B cell (primary cell): ENCODE results near the gene KAT7. TPM values are rescaled to one million over a fixed set of nuclear protein-coding genes. Genes with fewer than 3 reads are reported as not detected.

Experiments used
- ATAC-seq: fragments of 200-7000 bp; cut with Tn5 transposase; one replicate; pipeline ENCODE4 v1.10.0; 2021; ENCODE audit warnings: low read depth, mild to moderate bottlenecking, moderate number of reproducible peaks, moderate library complexity
- CTCF ChIA-PET: fragments of 350-600 bp; sonication (Branson Sonifier 250); formaldehyde crosslinking; loops from one replicate; lab custom pipeline; 2021; ENCODE audit warnings: antibody characterized with exemption, inconsistent platforms; lab: Charles Lee
- POLR2A ChIA-PET: fragments of 350-600 bp; sonication (Branson Sonifier 250); formaldehyde crosslinking; loops from one replicate; lab custom pipeline; 2021; ENCODE audit warnings: antibody characterized with exemption; lab: Charles Lee
- DNase-seq: peaks from one replicate; pipeline ENCODE4 v3.0.0; 2013
- H2AFZ ChIP-seq: 2 replicates; pipeline ENCODE4 v1.6.1; 2012; ENCODE audit warnings: mild to moderate bottlenecking, low read depth, low read length; ENCODE audit not compliant: insufficient read depth, poor library complexity, severe bottlenecking
- H3K27ac ChIP-seq, 2 donors: 1 replicate in 1 of 2; 2 replicates in 1 of 2; pipeline ENCODE4 v1.5.1; 2012 to 2013; ENCODE audit warnings: low read length in 2 of 2, mild to moderate bottlenecking in 2 of 2, moderate library complexity in 1 of 2
- H3K27me3 ChIP-seq, 4 experiments: fragments of 200-600 bp in 1 of 4; sonication (generic) in 1 of 4; replicated peaks in 1 of 4; 1 replicate in 2 of 4; 2 replicates in 2 of 4; pipeline versions ENCODE4 v1.6.1 to v1.7.0; 2013 to 2016; ENCODE audit warnings: low read length in 3 of 4, mild to moderate bottlenecking in 2 of 4, mixed read lengths in 1 of 4, moderate library complexity in 1 of 4; ENCODE audit not compliant: insufficient read depth in 4 of 4, control insufficient read depth in 3 of 4; ENCODE audit errors: control extremely low read depth in 1 of 4
- H3K36me3 ChIP-seq, 2 experiments: replicated peaks in 1 of 2; 1 replicate in 1 of 2; 2 replicates in 1 of 2; pipeline versions ENCODE4 v1.6.1 to v1.7.1; 2013; ENCODE audit warnings: low read length in 1 of 2; ENCODE audit not compliant: insufficient read depth in 2 of 2, control insufficient read depth in 1 of 2; ENCODE audit errors: control extremely low read depth in 1 of 2, extremely low read depth in 1 of 2
- H3K4me1 ChIP-seq, 2 donors: fragments of 200-600 bp in 1 of 2; sonication (generic) in 1 of 2; 1 replicate in 1 of 2; 2 replicates in 1 of 2; pipeline versions ENCODE4 v1.5.1 to v1.6.1; 2013 to 2017; ENCODE audit warnings: low read length in 2 of 2; ENCODE audit not compliant: control insufficient read depth in 2 of 2, insufficient read depth in 2 of 2
- H3K4me2 ChIP-seq: replicated peaks from 2 replicates; pipeline ENCODE3; 2012; ENCODE audit warnings: mild to moderate bottlenecking, low read depth, low read length; ENCODE audit not compliant: poor library complexity, severe bottlenecking
- H3K4me3 ChIP-seq, 5 experiments: fragments of 200-600 bp in 1 of 5; sonication (generic) in 1 of 5; 1 replicate in 3 of 5; 2 replicates in 2 of 5; pipeline versions ENCODE4 v1.5.1 to v1.7.0; 2011 to 2016; ENCODE audit warnings: low read length in 4 of 5, mild to moderate bottlenecking in 4 of 5, low read depth in 2 of 5, control low read depth in 1 of 5, moderate library complexity in 1 of 5; ENCODE audit not compliant: insufficient read depth in 1 of 5; ENCODE audit errors: control extremely low read depth in 1 of 5, extremely low read depth in 1 of 5
- H3K79me2 ChIP-seq: fragments of 200-600 bp; sonication (generic); one replicate; pipeline ENCODE4 v1.6.0; 2016; ENCODE audit warnings: low read length; ENCODE audit not compliant: control insufficient read depth, insufficient read depth
- H3K9ac ChIP-seq: fragments of 200-600 bp; sonication (generic); 2 replicates; pipeline ENCODE4 v1.6.1; 2017; ENCODE audit warnings: mild to moderate bottlenecking, low read length, moderate library complexity
- H3K9me3 ChIP-seq, 3 donors: one replicate each; pipeline versions ENCODE4 v1.6.1 to v1.7.1; 2013; ENCODE audit warnings: low read length in 2 of 3; ENCODE audit not compliant: control insufficient read depth in 2 of 3, insufficient read depth in 1 of 3; ENCODE audit errors: control extremely low read depth in 1 of 3
- H4K20me1 ChIP-seq: 2 replicates; pipeline ENCODE4 v1.6.0; 2012; ENCODE audit warnings: mild to moderate bottlenecking, low read length; ENCODE audit not compliant: insufficient read depth, control insufficient read depth, poor library complexity, severe bottlenecking
- H3K27ac Mint-ChIP-seq: one replicate; pipeline ENCODE4 v1.8.0; 2021; ENCODE audit warnings: mixed read lengths
- H3K27me3 Mint-ChIP-seq: one replicate; pipeline ENCODE4 v1.8.0; 2021; ENCODE audit warnings: mixed read lengths
- H3K4me1 Mint-ChIP-seq: one replicate; pipeline ENCODE4 v1.8.0; 2021; ENCODE audit warnings: mixed read lengths
- H3K4me3 Mint-ChIP-seq: one replicate; pipeline ENCODE4 v1.8.0; 2021; ENCODE audit warnings: mixed read lengths
- H3K9me3 Mint-ChIP-seq: one replicate; pipeline ENCODE4 v1.8.0; 2022; ENCODE audit warnings: mixed read lengths; ENCODE audit not compliant: insufficient read depth
- EZH2 ChIP-seq: IDR thresholded peaks from 2 replicates; pipeline ENCODE4 v1.6.1; 2012; ENCODE audit warnings: borderline replicate concordance, low read depth, mild to moderate bottlenecking, moderate library complexity, low read length; ENCODE audit not compliant: insufficient read depth, poor library complexity, severe bottlenecking
- WGBS: methylation state at CpG from one replicate; pipeline ENCODE4 v1.1.5; 2013; ENCODE audit warnings: missing lambda C conversion rate; ENCODE audit not compliant: insufficient coverage; 5-methylcytosine and 5-hydroxymethylcytosine counted together
- intact Hi-C: fragments of 100-400 bp; cut with micrococcal nuclease; formaldehyde crosslinking; loops from one replicate; pipeline ENCODE4 v1.10.0; 2022
- polyA plus RNA-seq: library from polyadenylated mRNA; depleted of rRNA; stranded (reverse); fragments of >200 nt; gene quantifications from 2 replicates; pipeline ENCODE4 v1.2.3, GENCODE V29; 2012
- total RNA-seq, 2 donors: library from RNA; stranded (reverse); fragments of 120-200 nt in 1 of 2; gene quantifications; 1 replicate in 1 of 2; 2 replicates in 1 of 2; pipeline versions ENCODE4 v1.2.3 to v1.2.4, GENCODE V29; 2013 to 2022
- TF ChIP-seq, protein P1 (sequence below): fragments of 200-600 bp; IDR thresholded peaks from one replicate; pipeline ENCODE4 v1.8.0; 2022; ENCODE audit warnings: antibody characterized with exemption, mild to moderate bottlenecking

Gene KAT7
- total and polyA plus RNA-seq, 2 donors (not counting 1 experiment from before 2014, with no cell fraction given) = 16.7 to 124 TPM

DNA sequence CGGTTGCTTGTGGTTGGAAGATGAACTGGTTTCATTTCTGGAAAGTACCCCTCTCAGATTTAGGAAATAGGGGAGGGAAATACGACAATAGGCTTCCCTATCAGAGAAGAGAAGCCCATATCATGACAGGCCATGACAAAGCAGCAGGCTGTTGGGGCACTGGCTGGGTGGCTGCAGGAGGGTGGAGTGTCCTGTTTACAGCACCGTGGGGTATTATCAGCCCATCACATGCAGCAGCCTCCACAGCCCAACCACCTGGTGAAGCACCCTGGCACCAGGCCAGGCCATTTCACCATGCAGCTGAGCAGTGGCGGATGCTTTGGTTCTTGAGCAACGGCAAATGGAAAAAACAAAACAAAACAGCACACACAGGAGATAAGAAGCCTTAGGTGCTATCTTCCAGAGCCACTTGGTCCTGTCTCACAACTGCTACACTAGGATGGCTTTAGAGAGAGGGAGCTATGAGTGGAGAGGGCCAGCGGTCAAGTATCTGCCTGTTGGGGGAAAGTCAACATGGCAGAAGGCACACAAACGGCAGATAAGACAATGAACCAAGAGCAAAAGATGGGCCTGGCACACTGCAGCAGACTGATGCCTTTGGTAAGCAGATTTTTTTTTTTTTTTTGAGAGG lies 48.7 kb upstream of the KAT7 start:
- DNase-seq (peak; percentile 97), ATAC-seq (peak; percentile 96)
- H3K27me3 Mint-ChIP-seq = no peaks in the 10 kb centered on the region
- peak overlapping the region; percentile 95 for H3K4me3 Mint-ChIP-seq
- POLR2A ChIA-PET = interaction anchor here (0.6 to 4.5 kb wide), 7 partner anchors 9 to 63 kb away, joined by 3 to 55 read pairs (median 5); partner anchors contain the start of genes FAM117A and KAT7
- no peaks in the 10 kb centered on the region for H4K20me1 ChIP-seq
- peaks cover 85% of the 10 kb centered on the region for H3K4me1 Mint-ChIP-seq
- peaks cover 0 to 14% of the 10 kb centered on the region in 2 experiments for H3K36me3 ChIP-seq
- TF ChIP-seq, protein P1, sequence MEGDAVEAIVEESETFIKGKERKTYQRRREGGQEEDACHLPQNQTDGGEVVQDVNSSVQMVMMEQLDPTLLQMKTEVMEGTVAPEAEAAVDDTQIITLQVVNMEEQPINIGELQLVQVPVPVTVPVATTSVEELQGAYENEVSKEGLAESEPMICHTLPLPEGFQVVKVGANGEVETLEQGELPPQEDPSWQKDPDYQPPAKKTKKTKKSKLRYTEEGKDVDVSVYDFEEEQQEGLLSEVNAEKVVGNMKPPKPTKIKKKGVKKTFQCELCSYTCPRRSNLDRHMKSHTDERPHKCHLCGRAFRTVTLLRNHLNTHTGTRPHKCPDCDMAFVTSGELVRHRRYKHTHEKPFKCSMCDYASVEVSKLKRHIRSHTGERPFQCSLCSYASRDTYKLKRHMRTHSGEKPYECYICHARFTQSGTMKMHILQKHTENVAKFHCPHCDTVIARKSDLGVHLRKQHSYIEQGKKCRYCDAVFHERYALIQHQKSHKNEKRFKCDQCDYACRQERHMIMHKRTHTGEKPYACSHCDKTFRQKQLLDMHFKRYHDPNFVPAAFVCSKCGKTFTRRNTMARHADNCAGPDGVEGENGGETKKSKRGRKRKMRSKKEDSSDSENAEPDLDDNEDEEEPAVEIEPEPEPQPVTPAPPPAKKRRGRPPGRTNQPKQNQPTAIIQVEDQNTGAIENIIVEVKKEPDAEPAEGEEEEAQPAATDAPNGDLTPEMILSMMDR = no peak
- no peak for TF ChIP-seq EZH2
- H3K4me3 ChIP-seq = peak overlapping the region; percentile 4 to 57 (median 52)
- CTCF ChIA-PET = interaction anchor here (0.7 to 3.1 kb wide), 6 partner anchors 11 to 46 kb away, joined by 3 to 19 read pairs (median 3); partner anchors contain the start of gene SLC35B1
- H2AFZ ChIP-seq = peak overlapping the region; percentile 68
- no peaks in the 10 kb centered on the region for H3K27me3 ChIP-seq
- peaks cover 96% of the 10 kb centered on the region for H3K79me2 ChIP-seq
- intact Hi-C loops = loop anchor here (1.0 kb wide), 5 partner anchors 8 to 61 kb away; partner anchors contain the start of genes FAM117A, KAT7 and SPOP
- peak overlapping the region; percentile 89 to 98 for H3K27ac ChIP-seq
- H3K4me1 ChIP-seq = peaks cover 76 to 84% of the 10 kb centered on the region in 2 donors
- peak overlapping the region; percentile 76 for H3K4me2 ChIP-seq
- peak overlapping the region; percentile 66 for H3K9ac ChIP-seq
- 12% methylated on average over 3 of the region's 7 CpGs for WGBS
- no peaks in the 10 kb centered on the region for H3K9me3 ChIP-seq
- H3K9me3 Mint-ChIP-seq = no peaks in the 10 kb centered on the region
- peak overlapping the region; percentile 100 for H3K27ac Mint-ChIP-seq
